Left ventricle myocardium superior (tissue), 1 donor: ENCODE results near the gene FBXO42. TPM values are rescaled to one million over a fixed set of nuclear protein-coding genes. Genes with fewer than 3 reads are reported as not detected.
"Not testable (repeated sequence)": the region's sequence is repeated elsewhere in the genome, so short reads cannot be mapped to it uniquely, and the experiment has no call there.

Experiments used
- ATAC-seq: fragments of 200-7000 bp; cut with Tn5 transposase; one replicate; pipeline ENCODE4 v1.9.1; 2020; ENCODE audit warnings: mild to moderate bottlenecking, moderate library complexity
- DNase-seq: peaks from one replicate; pipeline ENCODE4 v3.0.0-alpha.2; 2020
- intact Hi-C: fragments of 100-400 bp; cut with micrococcal nuclease; formaldehyde crosslinking; loops from one replicate; pipeline ENCODE4 v1.11.0; 2022
- total RNA-seq: library from RNA; stranded (reverse); fragmentation: NEBNext Ultra II Directional; extraction: Animal tissue kit (Norgen Biotek cat#: 25700); gene quantifications from one replicate; pipeline ENCODE4 v1.2.1, GENCODE V29; 2021
- donor health status: DM: no; HTN: yes; CAD: no; lungs with severe emphysema.

The FBXO42 gene
- total RNA-seq, 1 donor from 2014 or later: 23.1 TPM

DNA sequence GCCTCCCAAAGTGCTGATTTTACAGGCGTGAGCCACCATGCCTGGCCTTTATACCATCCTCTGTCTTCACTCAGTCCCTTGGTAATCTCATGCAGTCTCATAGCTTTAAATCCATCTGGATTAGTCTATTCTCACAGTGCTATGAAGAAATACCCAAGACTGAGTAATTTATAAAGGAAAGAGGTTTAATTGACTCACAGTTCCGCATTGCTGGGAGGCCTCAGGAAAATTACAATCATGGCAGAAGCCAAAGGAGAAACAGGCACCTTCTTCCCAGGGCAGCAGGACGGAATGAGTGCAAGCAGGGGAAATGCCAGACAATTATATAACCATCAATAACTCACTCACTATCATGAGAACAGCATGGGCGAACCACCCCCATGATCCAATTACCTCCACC is 66.2 kb downstream of the FBXO42 start:
- no peak for DNase-seq
- intact Hi-C loops: no loop called here
- ATAC-seq: no peak

DNA sequence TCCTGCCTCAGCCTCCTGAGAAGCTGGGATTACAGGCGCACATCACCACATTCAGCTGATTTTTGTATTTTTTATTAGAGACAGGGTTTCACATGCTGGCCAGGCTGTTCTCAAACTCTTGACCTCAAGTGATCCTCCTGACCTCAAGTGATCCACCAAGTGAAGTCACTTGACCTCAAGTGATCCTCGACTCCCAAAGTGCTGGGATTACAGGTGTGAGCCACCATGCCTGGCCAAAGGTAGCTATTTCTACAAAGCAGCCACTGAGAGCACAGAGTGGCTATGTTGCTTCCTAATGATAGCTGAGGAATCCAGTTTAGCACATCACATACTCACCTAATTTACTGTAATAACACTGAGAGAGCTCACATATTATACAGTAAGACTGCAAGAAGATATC is 70.5 kb downstream of the FBXO42 start:
- DNase-seq: no peak
- intact Hi-C loops: no loop called here

DNA sequence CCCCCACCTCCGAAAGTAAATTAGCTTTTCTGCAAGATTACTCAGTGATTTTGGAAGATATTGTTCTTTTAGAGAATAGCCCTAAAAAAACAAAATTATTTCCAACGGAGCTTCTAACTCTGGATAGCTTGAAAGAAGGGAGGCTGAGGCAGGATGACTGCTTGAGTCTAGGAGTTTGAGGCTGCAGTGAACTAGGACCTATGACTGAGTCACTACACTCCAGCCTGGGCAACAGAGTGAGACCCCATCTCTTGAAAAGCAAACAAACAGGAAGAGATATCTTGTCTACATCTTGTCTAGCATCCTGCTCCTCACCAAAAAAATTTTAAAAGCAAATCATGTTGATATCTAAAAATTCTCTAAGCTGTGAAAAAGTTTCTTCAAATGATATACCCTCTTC is 73.1 kb downstream of the FBXO42 start:
- intact Hi-C loops: no loop called here
- no peak for DNase-seq
- no peak for ATAC-seq

More for the DNA sequence above, 70.5 kb downstream of the FBXO42 start:
- ATAC-seq: no peak

DNA sequence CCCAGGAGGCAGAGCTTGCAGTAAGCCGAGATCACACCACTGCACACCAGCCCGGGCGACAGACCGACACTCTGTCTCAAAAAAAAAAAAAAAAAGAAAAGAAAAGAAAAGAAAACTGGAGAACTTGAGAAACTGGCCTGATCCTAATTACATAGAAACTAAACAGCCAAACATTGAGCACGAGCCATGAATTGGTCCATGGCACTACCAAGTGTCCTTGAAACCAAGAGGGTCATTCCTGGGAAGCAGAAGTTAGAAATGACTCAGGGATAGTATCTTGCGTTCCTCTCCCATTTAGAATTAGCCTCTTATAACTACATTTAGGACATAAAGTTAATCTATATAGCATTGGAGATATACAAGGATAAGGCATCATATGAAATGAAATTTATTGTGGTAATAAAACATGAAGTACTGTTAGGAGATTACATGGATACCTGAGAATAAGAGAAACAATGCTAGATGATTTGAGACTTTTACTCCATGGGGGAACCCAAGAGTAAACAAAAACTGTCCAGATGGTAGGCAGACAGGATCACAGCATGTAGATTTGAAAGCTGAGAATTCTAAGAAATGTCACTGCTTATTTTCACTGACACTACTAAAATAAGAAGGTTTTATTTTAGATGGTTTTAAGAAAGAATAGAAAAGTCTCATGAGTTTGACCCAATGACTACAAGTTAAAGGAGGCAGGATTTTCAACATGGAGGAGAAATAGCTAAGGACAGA is 75.8 kb downstream of the FBXO42 start:
- ATAC-seq (peak; percentile 67), DNase-seq (no peak)
- intact Hi-C loops: no loop called here

DNA sequence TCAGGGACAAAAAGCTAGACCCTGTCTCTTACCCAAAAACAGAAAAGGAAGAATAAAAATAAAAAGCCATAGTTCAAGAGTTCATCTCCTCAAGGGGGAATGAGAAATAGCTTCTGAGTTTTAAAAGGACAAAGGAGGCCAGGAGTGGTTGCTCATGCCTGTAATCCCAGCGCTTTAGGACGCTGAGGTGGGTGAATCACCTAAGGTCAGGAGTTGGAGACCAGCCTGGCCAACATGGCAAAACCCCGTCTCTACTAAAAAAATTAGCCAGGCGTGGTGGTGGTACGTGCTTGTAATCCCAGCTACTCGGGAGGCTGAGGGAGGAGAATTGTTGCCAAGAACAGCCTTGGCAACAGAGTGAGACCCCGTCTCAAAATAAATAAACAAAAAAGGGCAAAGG is 76.7 kb downstream of the FBXO42 start:
- DNase-seq: no peak
- intact Hi-C loops: no loop called here

DNA sequence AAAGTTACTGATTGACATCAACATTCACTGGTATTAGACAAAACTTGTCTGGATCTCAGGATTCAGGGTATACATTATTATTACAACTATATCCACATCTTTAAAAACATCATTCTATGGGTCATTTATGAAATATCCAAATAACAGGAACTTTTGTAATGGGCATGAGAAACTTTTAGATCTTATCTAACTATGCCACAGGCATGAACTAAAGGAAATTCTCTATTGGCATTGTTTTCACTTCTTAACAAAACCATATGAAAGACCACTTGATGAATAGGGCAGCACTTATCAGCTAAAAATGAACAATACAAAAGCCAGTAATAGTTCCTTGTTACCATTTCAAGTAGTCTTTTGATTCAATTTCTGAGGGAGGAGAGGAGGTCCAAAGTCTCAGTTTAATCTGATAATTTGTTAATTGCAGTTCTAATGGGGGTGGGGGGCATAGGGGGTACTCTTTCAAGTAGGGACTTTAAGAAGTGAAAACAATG is 84.5 kb downstream of the FBXO42 start:
- ATAC-seq (no peak), DNase-seq (no peak)
- intact Hi-C loops: no loop called here

More for the DNA sequence above, 76.7 kb downstream of the FBXO42 start:
- no peak for ATAC-seq

DNA sequence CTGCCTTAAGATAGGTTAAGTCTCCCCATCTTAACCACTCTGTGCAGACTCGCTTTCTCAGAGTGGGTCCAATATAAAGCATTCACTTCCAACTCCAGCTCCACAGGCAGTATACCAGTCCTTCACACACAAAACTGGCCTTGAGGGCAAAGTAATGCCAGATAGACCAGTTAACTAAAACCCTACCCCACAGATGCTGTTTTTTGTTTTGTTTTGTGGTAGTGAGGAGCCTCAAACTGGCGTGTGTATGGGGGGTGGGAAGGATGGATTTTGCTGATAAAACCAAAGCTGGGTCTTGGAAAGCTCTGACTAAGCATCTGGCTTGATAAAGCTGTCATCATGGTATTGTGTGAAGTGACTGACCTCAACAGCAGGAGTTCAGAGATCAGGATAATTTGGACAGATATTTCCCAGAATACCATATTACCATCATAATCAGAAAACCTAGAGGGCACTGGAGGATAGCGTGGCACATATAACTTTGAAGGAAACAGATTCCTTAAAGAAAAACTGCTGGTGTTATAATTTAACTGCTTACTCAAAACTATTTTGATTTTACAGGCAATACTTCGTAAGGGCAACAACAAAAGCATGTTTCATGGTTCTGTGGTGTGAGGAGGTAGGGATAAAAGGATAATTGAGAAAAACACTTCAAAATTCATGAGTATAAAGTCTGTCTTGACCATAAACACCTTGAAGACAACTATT is 85.7 kb downstream of the FBXO42 start:
- intact Hi-C loops: no loop called here
- ATAC-seq (peak; percentile 82), DNase-seq (no peak)

DNA sequence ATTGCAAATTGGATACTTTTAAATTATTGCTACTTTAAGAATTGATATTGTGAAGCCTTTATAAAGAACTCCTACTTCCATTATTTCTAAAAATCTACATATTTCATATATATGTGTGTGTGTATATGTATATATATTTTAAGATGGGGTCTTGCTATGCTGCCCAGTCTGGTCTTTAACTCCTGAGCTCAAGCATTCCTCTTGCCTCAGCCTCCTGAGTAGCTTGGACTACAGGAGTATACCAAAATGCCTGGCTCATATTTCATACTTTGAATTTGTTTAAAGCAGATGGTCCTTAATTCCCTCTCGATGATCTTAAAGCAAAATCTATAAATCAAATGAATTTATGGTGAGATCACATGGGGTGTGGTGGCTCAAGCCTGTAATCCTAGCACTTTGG is 90.2 kb downstream of the FBXO42 start:
- intact Hi-C loops: no loop called here
- no peak for ATAC-seq
- DNase-seq: no peak

DNA sequence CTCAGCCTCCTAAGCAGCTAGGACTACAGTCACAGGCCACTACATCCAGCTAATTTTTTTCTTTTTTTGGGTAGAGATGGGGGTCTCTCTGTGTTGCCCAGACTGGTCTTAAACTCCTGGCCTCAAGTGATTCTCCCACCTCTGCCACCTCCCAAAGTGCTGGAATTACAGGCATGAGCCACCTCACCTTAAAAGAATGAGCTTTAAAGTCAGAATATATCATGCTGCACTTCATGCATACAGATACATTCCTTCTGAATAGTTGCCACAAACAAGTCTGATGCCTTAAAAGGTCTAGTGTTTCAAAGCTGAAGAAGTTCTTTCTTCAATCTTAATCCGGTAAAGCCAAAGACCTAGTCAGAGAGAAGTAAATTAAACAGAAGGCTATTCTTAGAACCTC is 91.5 kb downstream of the FBXO42 start:
- DNase-seq (no peak), ATAC-seq (no peak)
- intact Hi-C loops: no loop called here

DNA sequence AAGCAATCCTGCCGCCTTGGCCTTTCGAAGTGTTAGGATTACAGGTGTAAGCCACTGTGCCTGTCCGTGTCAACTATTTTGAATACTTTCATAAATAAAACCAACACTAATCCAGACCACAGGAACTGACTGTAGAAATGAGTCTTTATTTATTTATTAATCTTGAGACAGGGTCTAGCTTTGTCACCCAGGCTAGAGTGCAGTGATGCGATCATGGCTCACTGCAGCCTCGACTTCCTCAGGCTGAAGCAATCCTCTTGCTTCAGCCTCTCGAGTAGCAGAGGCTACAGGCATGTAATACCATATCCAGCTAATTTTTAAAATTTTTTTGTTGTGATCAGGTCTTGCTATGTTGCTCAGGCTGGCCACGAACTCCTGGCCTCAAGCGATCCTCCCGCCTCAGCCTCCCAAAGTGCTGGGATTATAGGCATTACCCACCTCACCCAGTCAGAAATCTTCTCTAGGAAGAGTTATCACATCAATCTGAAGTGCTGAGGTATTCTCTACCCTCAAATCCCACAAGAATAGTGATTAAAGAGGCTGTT is 93.6 kb downstream of the FBXO42 start:
- DNase-seq (no peak), ATAC-seq (no peak)
- intact Hi-C loops: no loop called here

DNA sequence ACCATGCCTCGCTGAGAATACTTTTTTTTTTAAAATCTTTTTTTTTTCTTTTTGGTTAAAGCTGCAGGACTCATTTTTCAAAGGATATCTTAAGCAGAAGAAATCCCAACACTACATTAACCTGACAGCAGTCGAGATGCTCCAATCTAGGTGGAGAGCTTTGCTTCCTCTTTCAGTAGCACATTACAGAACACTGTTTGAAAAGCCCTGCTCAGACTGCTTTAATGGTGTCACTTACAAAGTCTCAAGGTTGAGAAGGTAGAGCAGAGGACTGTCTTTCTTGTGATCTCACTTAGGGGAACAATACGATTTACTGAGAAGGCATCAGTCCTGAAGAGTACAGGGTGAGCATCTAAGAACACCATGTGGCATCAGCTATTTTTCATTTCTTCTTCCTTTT is 94.3 kb downstream of the FBXO42 start:
- DNase-seq (no peak), ATAC-seq (no peak)
- intact Hi-C loops: no loop called here

DNA sequence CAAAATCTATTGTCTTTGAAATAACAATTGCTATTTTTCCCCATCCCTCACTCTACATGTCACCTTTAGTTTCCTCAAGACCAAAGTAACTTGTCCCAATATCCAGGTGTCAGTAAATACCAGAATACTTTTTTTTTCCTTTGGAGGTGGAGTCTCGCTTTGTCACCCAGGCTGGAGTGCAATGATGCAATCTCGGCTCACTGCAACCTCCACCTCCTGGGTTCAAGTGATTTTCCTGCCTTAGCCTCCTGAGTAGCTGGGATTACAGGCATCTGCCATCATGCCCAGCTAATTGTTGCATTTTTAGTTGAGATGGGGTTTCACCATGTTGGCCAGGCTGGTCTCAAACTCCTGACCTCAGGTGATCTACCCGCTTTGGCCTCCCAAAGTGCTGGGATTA is 94.7 kb downstream of the FBXO42 start:
- intact Hi-C loops, DNase-seq, ATAC-seq: not testable (repeated sequence)

DNA sequence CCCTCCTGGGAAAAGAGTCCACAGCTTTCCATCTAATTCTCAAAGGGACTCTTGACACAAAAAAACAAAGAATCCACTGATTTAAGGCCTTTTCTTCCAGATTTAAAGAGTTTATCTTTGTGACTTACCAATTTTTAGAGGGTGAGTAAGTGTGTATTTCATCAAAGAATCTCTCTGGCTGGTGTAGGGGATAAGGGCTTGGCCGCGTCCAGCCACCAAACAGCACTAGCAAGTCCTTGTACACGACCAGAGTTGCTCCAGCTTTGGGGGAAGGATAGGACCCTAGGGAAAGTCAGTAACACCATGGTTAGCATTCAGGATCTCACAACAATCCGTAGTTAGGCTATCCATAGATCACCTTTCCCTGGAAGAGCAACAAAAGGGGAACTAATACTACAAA is 95.8 kb downstream of the FBXO42 start:
- no peak for ATAC-seq

DNA sequence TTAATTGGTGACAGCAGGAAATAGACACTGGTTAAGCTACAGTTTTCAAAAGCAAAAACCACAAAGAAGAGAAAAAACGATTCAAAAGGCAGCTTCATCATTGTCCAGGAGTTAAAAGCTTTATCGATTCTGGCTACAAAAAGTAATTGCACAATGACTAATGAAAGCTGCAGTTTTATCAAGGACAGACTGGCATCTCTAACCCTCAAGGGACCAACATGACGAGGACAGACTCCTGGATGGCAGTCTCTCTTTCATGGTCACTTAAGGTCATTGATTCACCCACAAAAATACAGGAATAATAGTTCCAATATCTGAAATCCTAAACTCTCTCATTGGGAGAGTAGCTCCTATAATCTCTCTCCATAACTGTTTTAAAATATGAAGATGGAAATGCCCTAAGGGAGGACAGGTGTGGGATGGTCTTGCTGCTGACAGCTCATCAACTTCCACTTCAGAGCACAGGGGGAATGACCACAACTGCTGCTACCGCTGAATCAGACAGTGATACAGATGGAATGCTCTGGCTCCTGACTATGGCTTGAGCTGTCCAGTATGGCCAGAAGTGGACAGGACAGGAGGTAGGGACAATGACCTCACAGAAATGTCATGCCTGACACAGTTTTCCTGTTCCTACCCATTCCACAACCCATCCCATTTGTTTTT is 97.9 kb downstream of the FBXO42 start:
- intact Hi-C loops: no loop called here
- ATAC-seq (peak; percentile 47), DNase-seq (no peak)

More for the DNA sequence above, 95.8 kb downstream of the FBXO42 start:
- intact Hi-C loops: no loop called here
- no peak for DNase-seq

DNA sequence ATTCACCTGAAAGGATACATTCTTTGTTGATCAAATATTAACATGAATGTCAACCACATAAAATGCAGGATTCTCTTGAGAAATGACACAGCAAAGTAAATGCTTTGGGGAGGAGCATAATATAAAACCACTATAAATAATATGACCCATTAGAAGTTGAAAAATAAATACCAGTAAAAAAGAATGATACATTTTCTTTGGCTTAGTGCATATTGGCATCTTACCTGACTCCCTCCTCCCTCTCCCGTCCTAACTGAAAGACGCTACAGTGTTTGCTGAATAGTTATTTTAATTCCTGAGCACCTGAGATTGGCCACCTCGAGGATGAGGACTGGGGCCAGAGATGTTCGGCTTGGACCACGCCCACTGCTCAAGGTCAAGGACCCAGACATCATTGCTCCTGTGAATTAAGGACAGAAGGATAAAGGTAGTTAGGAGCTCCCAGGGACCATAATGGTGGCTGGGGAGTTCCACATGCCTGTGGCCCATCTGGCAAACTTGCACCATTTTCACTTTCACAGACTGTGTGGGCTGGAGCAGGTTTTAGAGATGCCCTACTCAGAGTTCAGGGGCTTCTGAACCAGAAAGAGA is 98.9 kb downstream of the FBXO42 start:
- no peak for DNase-seq
- ATAC-seq: no peak
- intact Hi-C loops: no loop called here

DNA sequence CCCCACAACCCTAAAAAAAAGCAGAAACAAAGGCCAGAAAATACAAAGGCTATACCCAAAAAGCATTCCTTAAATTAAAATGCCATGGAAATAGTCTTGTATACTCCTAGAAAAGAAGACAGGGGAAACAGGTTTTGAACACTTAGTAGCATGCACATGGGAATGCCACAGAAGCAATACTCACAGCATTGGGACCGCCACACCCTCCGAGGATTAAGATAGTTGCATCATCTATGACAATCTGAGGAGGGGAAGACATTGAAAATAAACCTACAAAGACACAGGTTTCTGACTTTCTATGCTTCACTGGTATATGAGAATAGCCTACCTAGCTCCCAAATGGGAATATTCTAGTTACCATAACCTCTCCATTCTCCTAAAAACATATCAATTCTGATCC is 99.4 kb downstream of the FBXO42 start:
- DNase-seq: no peak
- no peak for ATAC-seq
- intact Hi-C loops: no loop called here

DNA sequence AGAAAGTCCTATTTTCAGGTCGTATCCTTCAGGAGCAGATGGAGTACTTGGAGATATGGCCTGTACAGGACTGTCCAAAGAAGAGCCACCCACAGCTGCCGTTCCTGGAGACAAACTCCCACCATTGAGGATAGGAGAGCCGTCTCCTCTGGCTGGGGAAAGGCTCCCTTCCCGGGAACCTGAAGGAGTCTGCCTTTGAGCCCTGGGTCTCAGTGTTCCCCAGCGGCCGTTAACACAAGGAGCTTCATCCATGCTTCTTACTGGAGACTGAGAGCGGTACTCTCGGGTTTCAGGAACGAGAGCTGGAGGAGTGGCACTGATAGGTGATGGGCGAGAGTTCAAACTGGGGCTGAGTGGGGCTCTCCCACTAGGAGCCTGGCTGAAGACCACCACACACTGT is 100.9 kb downstream of the FBXO42 start:
- DNase-seq: no peak
- ATAC-seq: no peak
- intact Hi-C loops: no loop called here

DNA sequence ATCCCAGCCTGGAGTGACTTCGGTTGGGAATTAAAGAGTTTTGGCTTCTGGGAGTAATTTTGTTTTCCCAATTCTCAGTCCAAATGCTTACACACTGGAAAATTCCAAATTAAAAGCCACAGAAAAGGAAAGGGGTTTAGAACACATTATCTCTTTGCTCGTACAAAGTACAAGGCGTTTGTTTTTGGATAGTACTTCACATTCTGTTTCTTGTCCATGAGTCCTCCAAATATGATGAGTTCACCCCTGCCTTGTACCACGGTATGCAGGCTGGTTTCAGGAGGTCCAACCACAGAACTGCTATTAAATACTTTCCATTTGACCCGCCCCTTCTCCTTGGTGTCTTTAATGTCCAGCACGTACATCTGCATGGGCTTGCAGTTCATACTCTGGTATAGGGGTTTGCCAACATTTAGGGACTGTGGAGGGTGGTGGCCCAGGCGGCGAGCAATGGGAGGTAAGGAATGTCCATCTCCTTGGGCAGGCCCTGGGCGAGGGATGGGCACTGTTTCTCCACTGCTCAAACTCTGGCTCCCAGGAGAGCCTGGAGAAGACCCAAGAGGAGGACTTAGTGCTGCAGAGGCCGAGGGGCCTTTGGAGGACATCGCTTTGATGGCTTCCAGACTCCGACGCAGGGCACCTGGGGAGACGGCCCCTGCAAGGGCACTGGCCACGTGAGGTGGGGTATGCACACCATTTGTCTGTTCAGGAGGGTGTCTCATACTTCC is 101.6 kb downstream of the FBXO42 start:
- ATAC-seq: peak; percentile 21
- intact Hi-C loops: no loop called here
- DNase-seq: no peak
